HG03060 (cell line): ENCODE measurements around the gene POT1.
A peak's percentile ranks its signal among the peaks of the same experiment; 100 is the strongest.
"Not testable (repeated sequence)": the region's sequence is repeated elsewhere in the genome, so short reads cannot be mapped to it uniquely, and the experiment has no call there.

ENCODE experiments used
- ATAC-seq: cut with Tn5 transposase; IDR thresholded peaks from one replicate; pipeline ENCODE4 v1.9.1; 2021; ENCODE audit warnings: low read depth, moderate number of reproducible peaks; ENCODE audit not compliant: unreplicated experiment

Gene POT1, protein sequence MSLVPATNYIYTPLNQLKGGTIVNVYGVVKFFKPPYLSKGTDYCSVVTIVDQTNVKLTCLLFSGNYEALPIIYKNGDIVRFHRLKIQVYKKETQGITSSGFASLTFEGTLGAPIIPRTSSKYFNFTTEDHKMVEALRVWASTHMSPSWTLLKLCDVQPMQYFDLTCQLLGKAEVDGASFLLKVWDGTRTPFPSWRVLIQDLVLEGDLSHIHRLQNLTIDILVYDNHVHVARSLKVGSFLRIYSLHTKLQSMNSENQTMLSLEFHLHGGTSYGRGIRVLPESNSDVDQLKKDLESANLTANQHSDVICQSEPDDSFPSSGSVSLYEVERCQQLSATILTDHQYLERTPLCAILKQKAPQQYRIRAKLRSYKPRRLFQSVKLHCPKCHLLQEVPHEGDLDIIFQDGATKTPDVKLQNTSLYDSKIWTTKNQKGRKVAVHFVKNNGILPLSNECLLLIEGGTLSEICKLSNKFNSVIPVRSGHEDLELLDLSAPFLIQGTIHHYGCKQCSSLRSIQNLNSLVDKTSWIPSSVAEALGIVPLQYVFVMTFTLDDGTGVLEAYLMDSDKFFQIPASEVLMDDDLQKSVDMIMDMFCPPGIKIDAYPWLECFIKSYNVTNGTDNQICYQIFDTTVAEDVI

DNA sequence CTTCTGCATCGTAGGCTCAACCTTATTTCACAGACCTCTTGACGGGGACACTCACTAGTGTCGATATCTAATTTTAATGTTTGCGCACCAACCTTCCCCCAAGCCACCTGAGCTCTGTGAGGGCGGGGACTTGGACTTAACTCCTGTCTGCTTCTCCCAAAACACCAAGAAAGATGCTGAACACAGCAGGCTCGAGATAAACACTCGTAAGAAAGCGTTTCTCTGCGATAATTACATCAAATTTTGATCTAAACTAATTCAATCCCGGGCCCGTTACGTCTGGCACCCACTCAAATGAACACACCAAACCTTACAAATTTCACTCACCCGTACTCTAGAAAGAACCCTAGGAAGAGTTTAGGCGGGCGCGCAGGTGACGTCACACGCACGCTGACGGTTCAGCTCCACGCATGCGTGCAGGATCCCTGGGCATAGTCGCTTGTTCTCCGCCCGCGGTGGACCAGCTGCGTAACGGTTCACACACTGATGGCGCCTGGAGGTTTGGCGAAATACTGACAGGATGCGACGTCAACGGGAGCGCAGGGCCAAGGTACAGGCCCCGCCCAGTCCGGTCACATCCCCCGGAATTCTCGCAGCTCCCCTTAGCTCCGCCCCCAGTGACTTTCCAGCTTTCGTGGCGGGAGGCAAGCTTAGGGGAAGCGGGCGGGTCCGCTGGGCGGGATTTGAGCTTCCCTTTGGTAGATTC, at the start of gene POT1:
POT1 (minus strand) TSS at position 359 of the 706 bp plus-strand sequence. CDS start 32,652 bp downstream, outside the sequence.
- peak; percentile 99 for ATAC-seq

DNA sequence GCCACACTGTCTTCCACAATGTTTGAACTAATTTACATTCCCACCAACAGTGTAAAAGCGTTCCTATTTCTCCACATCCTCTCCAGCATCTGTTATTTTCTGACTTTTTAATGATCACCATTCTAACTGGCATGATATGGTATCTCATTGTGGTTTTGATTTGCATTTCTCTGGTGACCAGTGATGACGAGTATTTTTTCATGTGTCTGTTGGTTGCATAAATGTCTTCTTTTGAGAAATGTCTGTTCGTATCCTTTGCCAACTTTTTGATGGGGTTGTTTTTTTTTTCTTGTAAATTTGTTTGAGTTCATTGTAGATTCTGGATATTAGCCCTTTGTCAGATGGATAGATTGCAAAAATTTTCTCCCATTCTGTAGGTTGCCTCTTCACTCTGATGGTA, 45.5 kb upstream of the POT1 start:
- ATAC-seq = not testable (repeated sequence)

DNA sequence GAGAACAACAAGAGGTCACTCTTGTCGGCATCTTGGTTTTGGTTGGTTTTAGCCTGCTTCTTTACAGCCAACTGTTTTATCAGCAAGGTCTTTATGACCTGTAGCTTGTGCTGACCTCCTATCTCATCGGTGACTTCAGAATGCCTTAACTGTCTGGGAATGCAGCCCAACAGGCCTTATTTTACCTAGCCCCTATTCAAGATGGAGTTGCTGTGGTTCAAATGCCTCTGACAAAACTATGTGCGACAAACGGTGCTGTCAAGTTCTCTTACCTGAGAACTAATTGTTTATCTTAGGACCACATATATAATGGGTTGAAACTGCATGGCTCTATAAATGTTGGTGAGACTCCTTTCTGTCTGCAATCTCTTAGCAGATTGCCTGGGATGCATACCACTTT, 35.9 kb upstream of the POT1 start:
- ATAC-seq = no peak

DNA sequence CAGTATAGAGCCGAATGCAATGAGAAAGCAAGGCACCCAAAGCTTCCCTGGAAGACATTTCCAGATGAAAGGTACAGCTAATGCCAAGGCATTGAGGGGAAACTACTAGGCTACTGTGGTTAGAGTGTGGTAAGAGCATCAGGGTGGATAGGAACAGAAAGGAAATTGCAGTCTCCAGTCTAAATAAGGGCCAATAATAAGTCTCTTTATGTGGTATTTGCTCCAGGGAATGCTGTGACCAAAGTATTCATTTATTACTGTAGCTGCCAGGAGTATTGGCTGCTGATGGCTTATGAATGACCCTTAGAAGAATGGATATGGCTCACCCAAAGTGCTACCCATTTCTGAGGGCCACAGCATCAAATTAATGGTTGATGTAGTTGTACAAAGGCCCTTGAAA, 30.1 kb upstream of the POT1 start:
- no peak for ATAC-seq

DNA sequence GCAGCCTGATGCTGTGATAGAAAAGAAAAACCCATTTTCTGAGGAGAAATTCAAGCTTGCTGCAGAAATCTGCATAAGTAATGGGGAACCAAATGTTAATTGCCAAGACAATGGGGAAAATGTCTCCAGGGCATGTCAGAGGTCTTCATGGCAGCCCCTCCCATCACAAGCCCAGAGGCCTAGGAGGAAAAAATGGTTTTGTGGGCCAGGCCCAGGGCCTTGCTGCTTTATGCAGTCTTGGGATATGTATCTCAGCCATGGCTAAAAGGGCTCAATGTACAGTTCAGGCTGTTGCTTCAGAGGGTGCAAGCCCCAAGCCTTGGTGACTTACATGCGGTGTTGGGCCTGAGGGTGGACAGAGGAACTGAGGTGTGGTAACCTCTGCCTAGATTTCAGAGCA, 28.3 kb upstream of the POT1 start:
- ATAC-seq = not testable (repeated sequence)

DNA sequence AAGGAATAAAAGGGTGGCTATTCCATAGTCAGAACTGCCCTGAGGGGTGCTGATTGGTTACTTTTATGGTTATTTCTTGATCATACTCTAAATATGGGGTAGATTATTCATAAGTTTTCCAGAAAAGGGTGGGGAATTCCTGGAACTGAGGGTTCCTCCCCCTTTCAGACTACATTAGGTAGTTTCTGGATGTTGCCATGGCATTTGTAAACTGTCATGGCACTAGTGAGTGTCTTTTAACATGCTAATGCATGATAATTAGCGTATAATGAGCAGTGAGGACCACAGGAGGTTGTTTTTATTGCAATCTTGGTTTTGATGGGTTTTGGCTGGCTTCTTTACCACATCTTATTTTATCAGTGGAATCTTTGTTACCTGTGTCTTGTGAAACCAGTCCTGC, 26.5 kb upstream of the POT1 start:
- no peak for ATAC-seq

DNA sequence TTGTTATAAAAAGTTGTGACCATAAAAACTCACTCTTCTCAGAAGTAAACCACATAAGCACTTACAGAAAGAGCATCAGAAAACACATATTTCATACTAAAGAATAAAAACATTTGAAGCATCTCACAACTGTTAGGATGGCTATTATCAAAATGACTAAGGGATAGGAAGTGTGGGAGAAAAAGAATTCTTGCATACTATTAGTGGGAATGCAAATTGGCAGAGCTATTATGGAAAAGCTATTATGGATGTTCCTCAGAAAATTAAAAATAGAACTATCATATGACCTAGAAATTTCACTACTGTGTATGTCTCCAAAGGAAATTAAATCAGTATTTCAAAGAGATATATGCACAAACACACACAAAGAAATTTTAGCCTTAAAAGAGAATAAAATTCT, 25.2 kb upstream of the POT1 start:
- ATAC-seq = no peak

DNA sequence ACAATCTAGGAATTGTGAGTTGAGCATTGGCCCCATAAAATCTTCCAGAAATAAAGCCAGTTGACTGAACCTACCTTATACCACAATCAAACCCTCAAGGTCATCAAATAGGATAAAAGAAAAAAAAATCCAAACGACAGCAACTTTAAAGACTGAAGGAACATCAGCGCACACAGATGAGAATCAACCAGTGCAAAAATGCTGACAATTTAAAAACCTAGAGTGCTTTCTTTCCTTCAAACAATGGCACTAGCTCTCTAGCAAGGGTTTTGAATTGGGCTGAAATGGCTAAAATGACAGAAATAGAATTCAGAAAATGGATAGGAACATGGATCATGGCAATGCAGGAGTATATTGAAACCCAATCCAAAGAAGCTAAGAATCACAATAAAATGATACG, 16.1 kb upstream of the POT1 start:
- no peak for ATAC-seq

DNA sequence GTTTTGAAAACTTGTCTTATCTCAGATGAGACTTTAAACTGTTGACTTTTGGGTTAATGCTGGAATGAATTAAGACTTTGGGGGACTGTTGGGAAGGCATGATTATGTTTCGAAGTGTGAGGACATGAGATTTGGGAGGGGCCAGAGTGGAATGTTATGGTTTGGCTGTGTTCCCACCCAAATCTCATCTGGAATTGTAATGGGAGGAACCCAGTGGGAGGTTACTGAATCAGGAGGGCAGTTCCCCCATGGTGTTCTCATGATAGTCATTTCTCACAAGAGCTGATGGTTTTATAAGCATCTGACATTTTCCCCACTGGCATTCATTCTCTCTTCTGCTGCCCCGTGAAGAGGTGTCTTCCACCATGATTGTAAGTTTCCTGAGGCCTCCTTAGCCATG, 13.8 kb upstream of the POT1 start:
- no peak for ATAC-seq

DNA sequence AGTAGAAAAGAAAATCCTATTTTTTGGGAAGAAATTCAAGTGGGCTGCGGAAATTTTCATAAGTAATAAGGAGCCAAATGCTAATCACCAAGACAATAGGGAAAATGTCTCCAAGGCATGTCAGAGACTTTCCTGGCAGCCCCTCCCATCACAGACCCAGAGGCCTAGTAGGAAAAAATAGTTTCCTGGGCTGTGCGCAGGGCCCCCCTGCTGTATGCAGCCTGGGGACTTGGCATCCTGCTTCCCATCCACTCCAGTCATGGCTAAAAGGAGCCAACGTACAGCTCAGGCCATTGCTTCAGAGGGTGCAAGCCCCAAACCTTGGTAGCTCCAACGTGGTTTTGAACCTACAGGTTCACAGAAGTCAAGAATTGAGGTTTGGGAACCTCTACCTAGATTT, 12.8 kb upstream of the POT1 start:
- ATAC-seq = no peak

DNA sequence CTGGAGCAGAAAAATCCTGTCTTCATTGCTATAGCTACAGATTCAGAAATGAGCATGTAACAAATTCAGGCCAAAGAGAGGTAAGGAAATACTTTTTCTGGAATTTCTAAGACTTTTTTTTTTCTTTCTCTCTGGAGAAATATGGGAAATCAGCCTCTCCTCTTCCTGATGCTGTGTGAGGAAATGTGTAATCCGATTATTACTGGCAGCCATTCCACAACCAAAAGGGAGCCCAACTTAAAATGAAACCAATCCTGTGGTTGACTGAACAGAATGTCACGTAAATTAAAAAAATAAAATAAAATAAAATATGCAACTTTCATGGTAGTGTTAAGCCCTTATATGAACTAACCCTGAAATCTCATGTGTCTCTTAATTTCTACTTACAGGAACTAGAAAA, 10.7 kb upstream of the POT1 start:
- ATAC-seq = no peak

DNA sequence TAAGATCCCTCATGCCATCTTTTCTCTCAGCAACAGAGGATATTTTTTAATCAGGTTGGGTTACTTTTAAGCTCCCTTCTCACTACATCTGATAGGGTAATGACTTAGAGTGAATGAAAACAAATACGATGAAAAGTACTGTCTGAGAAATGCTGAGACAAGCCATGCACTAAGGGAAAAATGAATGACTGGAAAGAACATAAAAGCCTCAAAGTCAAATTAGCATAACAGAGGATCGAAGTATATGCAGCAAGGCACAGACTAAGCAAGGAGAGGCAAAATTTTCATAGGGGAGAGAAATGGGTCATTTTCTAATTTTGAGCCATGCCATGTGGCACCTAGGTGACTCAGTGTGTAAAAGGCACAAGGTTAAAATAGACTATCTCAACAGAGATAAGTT, 8.5 kb upstream of the POT1 start:
- no peak for ATAC-seq

DNA sequence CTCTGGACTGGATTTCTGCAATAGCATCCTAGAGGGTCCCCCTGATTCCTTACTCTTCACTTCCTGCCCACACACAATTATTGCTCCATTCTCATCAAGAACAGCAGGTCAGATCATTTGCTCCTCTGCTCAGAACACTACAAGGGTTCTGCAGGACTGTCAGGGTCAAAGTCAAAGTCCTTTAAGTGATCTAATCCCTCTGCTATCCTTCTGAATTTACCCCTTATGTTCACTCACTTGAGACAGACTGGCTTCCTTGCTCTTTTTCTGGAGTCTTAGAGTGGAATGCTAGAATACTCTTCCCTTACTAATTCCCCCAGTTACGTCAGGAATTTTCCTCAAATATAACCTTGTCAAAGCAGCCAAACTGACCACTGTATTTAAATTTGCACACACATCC, 7.5 kb upstream of the POT1 start:
- ATAC-seq = no peak

DNA sequence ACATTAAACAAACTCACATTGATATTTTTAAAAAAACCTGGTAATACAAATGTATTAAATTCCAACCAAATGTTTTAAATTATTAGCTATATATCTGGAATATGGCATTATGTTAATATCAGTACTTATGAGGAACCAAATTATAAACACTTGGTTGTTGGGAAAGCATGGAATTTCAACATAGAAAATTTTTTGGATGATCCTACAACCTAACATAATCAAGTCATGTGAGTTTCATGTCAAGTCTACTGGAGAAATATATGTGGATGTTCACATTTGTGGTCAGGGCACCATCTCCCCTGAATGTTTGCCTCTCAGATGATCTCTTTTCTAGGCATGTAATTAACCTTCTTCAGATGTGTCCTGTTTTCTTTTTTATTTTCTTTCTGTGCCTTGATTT, 5.2 kb upstream of the POT1 start:
- no peak for ATAC-seq

DNA sequence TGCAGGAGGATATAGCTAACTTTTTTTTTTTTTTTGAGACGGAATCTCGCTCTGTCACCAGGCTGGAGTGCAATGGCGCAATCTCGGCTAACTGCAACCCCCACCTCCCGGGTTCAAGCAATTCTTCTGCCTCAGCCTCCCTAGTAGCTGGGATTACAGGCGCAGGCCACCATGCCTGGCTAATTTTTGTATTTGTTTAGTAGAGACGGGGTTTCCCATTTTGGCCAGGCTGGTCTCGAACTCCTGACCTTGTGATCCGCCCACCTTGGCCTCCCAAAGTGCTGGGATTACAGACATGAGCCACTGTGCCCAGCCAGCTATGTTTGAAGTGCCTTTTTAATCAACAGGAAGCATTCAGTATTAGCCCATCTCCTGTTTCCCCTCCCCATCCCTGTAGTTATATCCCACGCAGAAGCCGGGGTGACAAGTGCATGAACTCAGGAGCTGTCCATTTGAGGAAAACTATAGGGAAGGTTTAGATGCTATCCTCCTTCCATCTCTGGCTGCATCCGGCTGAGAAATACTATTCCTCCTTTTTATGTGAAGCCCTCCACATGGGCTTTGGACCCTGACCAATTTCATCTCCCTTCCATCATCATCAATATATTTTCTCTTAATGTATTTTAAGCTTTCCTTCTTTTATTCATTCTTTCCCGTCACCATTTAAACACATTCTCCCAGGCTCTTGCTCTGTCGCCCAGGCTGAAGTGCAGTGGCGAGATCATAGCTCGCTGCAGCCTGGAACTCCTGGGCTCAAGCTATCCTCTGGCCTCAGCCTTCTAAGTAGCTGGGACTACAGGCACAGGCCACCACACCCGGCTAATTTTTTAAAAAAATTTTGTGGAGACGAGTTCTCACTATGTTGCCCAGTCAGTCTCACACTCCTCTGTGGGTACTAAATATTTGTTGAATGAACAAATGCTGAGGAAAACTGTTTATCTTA, 1.3 kb upstream of the POT1 start:
- ATAC-seq = no peak

DNA sequence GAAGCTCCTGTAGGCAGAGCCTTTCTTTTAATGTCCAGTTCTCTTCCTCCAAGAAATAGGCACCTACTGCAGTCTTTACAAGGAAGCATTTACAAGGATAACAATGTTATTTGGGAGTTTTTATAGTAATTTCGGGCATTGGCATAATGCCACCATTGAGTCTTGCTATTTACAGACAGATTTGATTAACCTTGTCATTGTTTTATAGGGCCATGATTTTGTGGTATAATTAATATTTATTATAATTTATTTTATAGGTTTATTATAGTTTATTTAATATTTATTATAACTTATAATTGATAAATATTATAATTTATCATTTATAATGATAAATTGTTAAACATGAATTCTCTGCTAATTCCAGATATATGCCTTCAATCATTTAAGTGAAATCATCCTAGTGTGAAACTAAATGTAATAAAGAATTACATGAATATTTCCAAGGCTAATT, 573 bp upstream of the POT1 start:
- ATAC-seq = peak; percentile 0

DNA sequence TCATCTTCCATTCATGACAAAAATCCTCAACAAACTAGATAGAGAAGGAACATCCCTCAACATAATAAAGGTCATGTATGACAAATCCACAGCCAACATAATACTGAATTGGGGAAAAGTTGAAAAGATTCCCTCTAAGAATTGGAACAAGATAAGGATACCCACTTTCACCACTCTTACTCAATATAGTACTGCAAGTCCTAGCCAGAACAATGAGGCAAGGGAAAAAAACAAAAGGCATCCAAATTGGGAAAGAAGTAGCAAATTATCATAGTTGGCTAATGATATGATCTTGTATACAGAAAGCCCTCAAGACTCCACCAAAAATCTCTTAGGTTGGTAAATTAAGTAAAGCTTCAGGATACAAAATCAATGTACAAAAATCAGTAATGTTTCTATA, 4.7 kb downstream of the POT1 start:
- ATAC-seq = no peak

DNA sequence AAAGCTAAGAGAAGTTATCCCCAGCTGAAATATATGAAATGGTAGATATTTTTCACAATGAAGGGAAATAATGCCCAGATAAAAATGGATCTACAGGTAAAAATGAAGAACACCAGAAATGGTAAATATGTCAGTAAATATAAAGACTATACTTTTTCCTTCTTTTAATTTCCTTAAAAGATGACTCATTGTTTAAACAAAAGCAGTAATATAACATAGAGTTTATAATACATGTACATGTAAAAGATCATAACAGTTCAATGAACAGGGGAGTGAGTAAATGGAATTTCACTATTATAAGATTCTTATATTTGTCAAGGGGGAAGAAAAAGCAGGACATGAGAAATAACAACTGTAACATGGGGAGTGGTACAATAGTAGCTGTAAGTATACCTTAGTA, 7.4 kb downstream of the POT1 start:
- ATAC-seq = no peak

DNA sequence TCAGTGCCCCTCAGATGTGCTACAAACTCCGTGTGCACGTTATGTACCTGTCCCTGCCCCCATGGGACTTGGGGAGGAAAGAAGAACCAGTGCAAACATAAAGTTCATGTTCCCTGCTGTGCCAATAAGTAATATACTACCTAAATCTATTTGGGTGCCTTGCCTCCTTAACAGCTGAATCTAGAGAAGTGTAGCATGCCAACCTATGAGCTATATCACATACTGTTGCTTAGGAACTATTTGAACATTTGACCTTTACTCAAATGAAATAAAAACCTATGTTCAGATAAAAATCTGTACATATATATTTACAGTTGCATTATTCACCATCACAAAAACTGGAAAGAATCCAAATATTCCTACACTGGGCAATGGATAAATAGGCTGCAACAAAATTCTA, 9.8 kb downstream of the POT1 start:
- no peak for ATAC-seq

DNA sequence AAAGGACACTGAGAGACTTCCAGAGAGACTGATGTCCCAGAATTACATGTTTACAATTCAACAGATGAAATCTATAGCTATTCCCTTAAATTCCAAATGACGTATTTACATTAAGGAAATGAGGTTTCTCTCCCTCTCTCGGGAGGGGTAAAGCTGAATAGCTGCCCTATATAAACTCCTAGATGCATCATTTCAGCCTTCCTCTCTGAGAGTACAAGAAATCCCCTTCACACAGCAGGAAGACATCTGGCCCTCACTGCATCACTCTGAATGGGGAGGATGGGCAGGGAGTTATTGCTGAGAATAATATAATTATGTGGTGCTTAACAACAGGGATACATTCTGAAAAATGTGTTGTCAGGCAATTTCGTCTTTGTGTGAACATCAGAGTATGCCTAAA, 11.0 kb downstream of the POT1 start:
- ATAC-seq = no peak

DNA sequence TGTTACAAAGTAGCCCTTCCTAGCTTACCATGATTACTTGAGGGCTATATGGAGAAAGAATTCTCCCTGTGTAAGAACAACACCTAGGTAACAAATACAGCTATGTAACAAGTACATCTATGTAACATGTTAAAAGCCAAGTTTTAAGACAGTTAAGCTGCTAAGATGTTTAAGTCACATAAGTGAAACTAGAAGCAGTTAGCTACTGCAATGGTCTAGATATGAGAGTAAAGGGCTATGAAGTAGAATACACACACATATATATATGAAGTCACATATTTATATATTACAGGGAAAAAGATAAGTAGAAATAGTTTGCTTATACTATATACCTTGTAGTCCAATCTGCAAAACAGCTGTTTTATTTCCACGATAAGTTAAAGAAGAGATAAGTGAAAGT, 14.4 kb downstream of the POT1 start:
- no peak for ATAC-seq
